ENCODE data around the gene USP32.
A peak's percentile ranks its signal among the peaks of the same experiment; 100 is the strongest.
"Not testable (repeated sequence)": the region's sequence is repeated elsewhere in the genome, so short reads cannot be mapped to it uniquely, and the experiment has no call there.

USP32 gene

GRCh38 chr17:60345233-60345632 lies 46.7 kb downstream of the USP32 start:
- no peak overlapping the region for H3K18ac ChIP-seq (ENCODE audit: low read depth in 1 of 2, low read length in 2 of 2)
- H2BK15ac ChIP-seq (ENCODE audit: low read depth, poor library complexity, severe bottlenecking) = no peak overlapping the region
- H3K79me1 ChIP-seq (replicated peaks; ENCODE audit: low read length, poor library complexity, severe bottlenecking) = peaks cover 19% of the 10 kb centered on the region
- H3K27ac ChIP-seq (ENCODE audit: low read length, poor library complexity, severe bottlenecking) = no peak overlapping the region
- no peaks in the 10 kb centered on the region for H3K9me3 ChIP-seq (ENCODE audit: control insufficient read depth, low read length)
- peaks cover 1% of the 10 kb centered on the region for H3K4me1 ChIP-seq (ENCODE audit: control insufficient read depth, insufficient read depth, low read depth, low read length)
- H2AK5ac ChIP-seq (ENCODE audit: low read length, severe bottlenecking) = no peak overlapping the region
- no peak overlapping the region for H3K14ac ChIP-seq (ENCODE audit: low read length in 2 of 2)
- H2BK12ac ChIP-seq (ENCODE audit: low read length in 2 of 2) = no peak overlapping the region
- 90% methylated on average over 3 of the region's 3 CpGs for WGBS
- H3K23ac ChIP-seq (ENCODE audit: low read length in 2 of 2) = no peak overlapping the region
- H3K36me3 ChIP-seq (ENCODE audit: control insufficient read depth in 1 of 2, insufficient read depth in 2 of 2, low read depth in 1 of 2, low read length in 2 of 2) = peaks cover 9 to 31% of the 10 kb centered on the region in 2 experiments
- H3K4ac ChIP-seq (ENCODE audit: low read depth in 1 of 2, low read length in 2 of 2) = no peak overlapping the region
- no peak overlapping the region for H2AFZ ChIP-seq (ENCODE audit: low read depth, low read length)
- no peak overlapping the region for H4K8ac ChIP-seq (ENCODE audit: low read length)
- no peaks in the 10 kb centered on the region for H3K27me3 ChIP-seq (ENCODE audit: control insufficient read depth in 1 of 2, insufficient read depth in 1 of 2, low read length in 2 of 2)
- H3K9ac ChIP-seq (ENCODE audit: low read length) = no peak overlapping the region
- no peak overlapping the region for H2BK5ac ChIP-seq (ENCODE audit: low read depth, low read length, poor library complexity, severe bottlenecking)
- no peak overlapping the region for H3K4me2 ChIP-seq (ENCODE audit: low read length, poor library complexity, severe bottlenecking)
- no peak overlapping the region for H3K4me3 ChIP-seq (ENCODE audit: insufficient read depth in 1 of 2, low read depth in 1 of 2, low read length in 2 of 2)
- H2BK120ac ChIP-seq (ENCODE audit: low read depth, low read length) = no peak overlapping the region
- DNase-seq = no peak
- H4K91ac ChIP-seq (ENCODE audit: low read length) = no peak overlapping the region

GRCh38 chr17:60342492-60342891 lies 49.4 kb downstream of the USP32 start:
- not testable (repeated sequence) for H3K4me2 ChIP-seq (ENCODE audit: low read length, poor library complexity, severe bottlenecking); H3K4ac ChIP-seq (ENCODE audit: low read depth in 1 of 2, low read length in 2 of 2); H2AFZ ChIP-seq (ENCODE audit: low read depth, low read length); H2BK5ac ChIP-seq (ENCODE audit: low read depth, low read length, poor library complexity, severe bottlenecking); H3K9me3 ChIP-seq (ENCODE audit: control insufficient read depth, low read length); H2BK15ac ChIP-seq (ENCODE audit: low read depth, poor library complexity, severe bottlenecking); H3K4me1 ChIP-seq (ENCODE audit: control insufficient read depth, insufficient read depth, low read depth, low read length); DNase-seq; H4K91ac ChIP-seq (ENCODE audit: low read length); H3K23ac ChIP-seq (ENCODE audit: low read length in 2 of 2); H3K9ac ChIP-seq (ENCODE audit: low read length); H4K8ac ChIP-seq (ENCODE audit: low read length); H2BK120ac ChIP-seq (ENCODE audit: low read depth, low read length); H3K4me3 ChIP-seq (ENCODE audit: insufficient read depth in 1 of 2, low read depth in 1 of 2, low read length in 2 of 2); H3K27me3 ChIP-seq (ENCODE audit: control insufficient read depth in 1 of 2, insufficient read depth in 1 of 2, low read length in 2 of 2); H3K27ac ChIP-seq (ENCODE audit: low read length, poor library complexity, severe bottlenecking); H3K14ac ChIP-seq (ENCODE audit: low read length in 2 of 2); H3K18ac ChIP-seq (ENCODE audit: low read depth in 1 of 2, low read length in 2 of 2); H2AK5ac ChIP-seq (ENCODE audit: low read length, severe bottlenecking)
- peaks cover 9 to 35% of the 10 kb centered on the region in 2 experiments for H3K36me3 ChIP-seq (ENCODE audit: control insufficient read depth in 1 of 2, insufficient read depth in 2 of 2, low read depth in 1 of 2, low read length in 2 of 2)
- 91% methylated on average over 7 of the region's 7 CpGs for WGBS
- peak overlapping the region in 1 of 2 experiments; percentile 72 for H2BK12ac ChIP-seq (ENCODE audit: low read length in 2 of 2)
- H3K79me1 ChIP-seq (replicated peaks; ENCODE audit: low read length, poor library complexity, severe bottlenecking) = peaks cover 23% of the 10 kb centered on the region

GRCh38 chr17:60335289-60335688 lies 56.6 kb downstream of the USP32 start:
- no peak for DNase-seq
- Histone ChIP-seq H2BK120ac (ENCODE audit: low read depth, low read length) (no peak overlapping the region), H3K9me3 (ENCODE audit: control insufficient read depth, low read length) (no peaks in the 10 kb centered on the region), H3K27ac (ENCODE audit: low read length, poor library complexity, severe bottlenecking) (no peak overlapping the region), H3K9ac (ENCODE audit: low read length) (no peak overlapping the region), H2BK15ac (ENCODE audit: low read depth, poor library complexity, severe bottlenecking) (no peak overlapping the region), H3K4me2 (ENCODE audit: low read length, poor library complexity, severe bottlenecking) (no peak overlapping the region), H4K8ac (ENCODE audit: low read length) (no peak overlapping the region), H3K27me3 (ENCODE audit: control insufficient read depth in 1 of 2, insufficient read depth in 1 of 2, low read length in 2 of 2) (no peaks in the 10 kb centered on the region), H3K14ac (ENCODE audit: low read length in 2 of 2) (no peak overlapping the region), H2AK5ac (ENCODE audit: low read length, severe bottlenecking) (no peak overlapping the region), H3K18ac (ENCODE audit: low read depth in 1 of 2, low read length in 2 of 2) (no peak overlapping the region), H2AFZ (ENCODE audit: low read depth, low read length) (no peak overlapping the region), H2BK12ac (ENCODE audit: low read length in 2 of 2) (no peak overlapping the region), H3K4ac (ENCODE audit: low read depth in 1 of 2, low read length in 2 of 2) (no peak overlapping the region), H3K4me3 (ENCODE audit: insufficient read depth in 1 of 2, low read depth in 1 of 2, low read length in 2 of 2) (no peak overlapping the region), H3K23ac (ENCODE audit: low read length in 2 of 2) (no peak overlapping the region), H3K79me1 (replicated peaks; ENCODE audit: low read length, poor library complexity, severe bottlenecking) (peaks cover 19% of the 10 kb centered on the region), H4K91ac (ENCODE audit: low read length) (no peak overlapping the region), H3K4me1 (ENCODE audit: control insufficient read depth, insufficient read depth, low read depth, low read length) (no peaks in the 10 kb centered on the region), H3K36me3 (ENCODE audit: control insufficient read depth in 1 of 2, insufficient read depth in 2 of 2, low read depth in 1 of 2, low read length in 2 of 2) (peaks cover 0 to 22% of the 10 kb centered on the region in 2 experiments), H2BK5ac (ENCODE audit: low read depth, low read length, poor library complexity, severe bottlenecking) (no peak overlapping the region)
- 100% methylated on average over 2 of the region's 2 CpGs for WGBS

GRCh38 chr17:60333628-60334031 lies 58.3 kb downstream of the USP32 start:
- Histone ChIP-seq H2BK12ac (ENCODE audit: low read length in 2 of 2) (no peak overlapping the region), H4K8ac (ENCODE audit: low read length) (no peak overlapping the region), H3K79me1 (replicated peaks; ENCODE audit: low read length, poor library complexity, severe bottlenecking) (peaks cover 22% of the 10 kb centered on the region), H2AK5ac (ENCODE audit: low read length, severe bottlenecking) (no peak overlapping the region), H3K23ac (ENCODE audit: low read length in 2 of 2) (no peak overlapping the region), H3K14ac (ENCODE audit: low read length in 2 of 2) (no peak overlapping the region), H3K9me3 (ENCODE audit: control insufficient read depth, low read length) (no peaks in the 10 kb centered on the region), H3K27me3 (ENCODE audit: control insufficient read depth in 1 of 2, insufficient read depth in 1 of 2, low read length in 2 of 2) (no peaks in the 10 kb centered on the region), H3K4ac (ENCODE audit: low read depth in 1 of 2, low read length in 2 of 2) (no peak overlapping the region), H3K4me3 (ENCODE audit: insufficient read depth in 1 of 2, low read depth in 1 of 2, low read length in 2 of 2) (no peak overlapping the region), H2AFZ (ENCODE audit: low read depth, low read length) (no peak overlapping the region), H3K4me1 (ENCODE audit: control insufficient read depth, insufficient read depth, low read depth, low read length) (peaks cover 3% of the 10 kb centered on the region), H3K36me3 (ENCODE audit: control insufficient read depth in 1 of 2, insufficient read depth in 2 of 2, low read depth in 1 of 2, low read length in 2 of 2) (peaks cover 3 to 26% of the 10 kb centered on the region in 2 experiments), H2BK120ac (ENCODE audit: low read depth, low read length) (no peak overlapping the region), H3K27ac (ENCODE audit: low read length, poor library complexity, severe bottlenecking) (no peak overlapping the region), H2BK15ac (ENCODE audit: low read depth, poor library complexity, severe bottlenecking) (no peak overlapping the region), H3K4me2 (ENCODE audit: low read length, poor library complexity, severe bottlenecking) (no peak overlapping the region), H3K18ac (ENCODE audit: low read depth in 1 of 2, low read length in 2 of 2) (no peak overlapping the region), H3K9ac (ENCODE audit: low read length) (peak overlapping the region; percentile 26), H4K91ac (ENCODE audit: low read length) (no peak overlapping the region), H2BK5ac (ENCODE audit: low read depth, low read length, poor library complexity, severe bottlenecking) (no peak overlapping the region)
- WGBS = 33% methylated on average over 1 of the region's 2 CpGs
- peak; percentile 38 for DNase-seq

Data from mesenchymal stem cell (in vitro differentiated cells and primary cell).